Mucosa of descending colon (tissue), 3 donors: ENCODE measurements around the gene PFDN4. TPM values are rescaled to one million over a fixed set of nuclear protein-coding genes. Genes with fewer than 3 reads are reported as not detected.

Source experiments
- ATAC-seq: fragments of 200-7000 bp; cut with Tn5 transposase; one replicate; pipeline ENCODE4 v1.9.1; 2020; ENCODE audit warnings: mild to moderate bottlenecking, moderate library complexity
- DNase-seq, 3 donors: peaks; one replicate each; pipeline ENCODE4 v3.0.0-alpha.2; 2020
- H3K36me3 ChIP-seq: fragments of 200-600 bp; one replicate; pipeline ENCODE4 v1.8.0; 2021; ENCODE audit warnings: low read depth, mild to moderate bottlenecking
- H3K4me1 ChIP-seq: fragments of 200-600 bp; one replicate; pipeline ENCODE4 v1.8.0; 2021; ENCODE audit warnings: low read depth, mild to moderate bottlenecking
- H3K4me3 ChIP-seq: fragments of 200-600 bp; one replicate; pipeline ENCODE4 v1.8.0; 2021; ENCODE audit warnings: mild to moderate bottlenecking
- H3K9me3 ChIP-seq: fragments of 200-600 bp; one replicate; pipeline ENCODE4 v1.8.0; 2021; ENCODE audit warnings: mild to moderate bottlenecking
- intact Hi-C, 2 donors: fragments of 100-400 bp; cut with DNase I in 1 of 2; cut with micrococcal nuclease in 1 of 2; formaldehyde crosslinking; loops; one replicate each; pipeline versions ENCODE4 v1.11.0 to v1.11.1; 2022; cut with DNase I, micrococcal nuclease
- total RNA-seq, 3 donors: library from RNA; stranded (reverse); fragmentation: NEBNext Ultra II Directional in 2 of 3; extraction: Animal tissue kit (Norgen Biotek cat#: 25700) in 2 of 3; gene quantifications; one replicate each; pipeline versions ENCODE4 v1.2.1 to v1.2.4, GENCODE V29; 2021 to 2023
- TF ChIP-seq, protein P1 (sequence below): fragments of 200-600 bp; IDR thresholded peaks from one replicate; pipeline ENCODE4 v1.8.0; 2022; ENCODE audit warnings: antibody characterized with exemption, mild to moderate bottlenecking
- donor health status: DM: no; HTN: no; CAD: no; lungs with moderate emphysema.
- donor health status: DM: no; HTN: no; CAD: no.
- donor health status: DM: no; HTN: yes; CAD: no.

The PFDN4 gene
- total RNA-seq, 3 donors from 2014 or later, result 11.1 to 23.4 (median 22.0) TPM

DNA sequence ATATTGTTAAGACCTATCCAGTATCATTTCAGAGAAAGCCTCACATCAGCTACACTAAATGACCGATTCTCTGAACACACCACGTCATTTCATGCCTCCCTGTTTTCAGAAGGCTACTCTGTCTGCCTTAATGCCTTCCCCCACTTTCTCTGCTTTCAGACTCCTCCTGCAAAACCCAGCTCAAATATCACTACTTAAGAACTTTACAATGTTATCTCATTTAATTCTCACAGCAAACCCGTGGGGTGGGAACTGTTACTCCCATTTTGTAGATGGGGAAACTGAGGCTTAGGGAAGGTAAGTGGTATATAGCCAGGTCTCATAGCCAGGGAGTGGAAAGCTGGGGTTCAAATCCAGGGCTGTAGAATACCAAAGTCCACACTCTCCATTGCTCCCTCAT lies 36.9 kb upstream of the PFDN4 start:
- H3K36me3 ChIP-seq, result no peaks in the 10 kb centered on the region
- intact Hi-C loops, result no loop called here
- H3K9me3 ChIP-seq, result no peaks in the 10 kb centered on the region
- TF ChIP-seq, protein P1, sequence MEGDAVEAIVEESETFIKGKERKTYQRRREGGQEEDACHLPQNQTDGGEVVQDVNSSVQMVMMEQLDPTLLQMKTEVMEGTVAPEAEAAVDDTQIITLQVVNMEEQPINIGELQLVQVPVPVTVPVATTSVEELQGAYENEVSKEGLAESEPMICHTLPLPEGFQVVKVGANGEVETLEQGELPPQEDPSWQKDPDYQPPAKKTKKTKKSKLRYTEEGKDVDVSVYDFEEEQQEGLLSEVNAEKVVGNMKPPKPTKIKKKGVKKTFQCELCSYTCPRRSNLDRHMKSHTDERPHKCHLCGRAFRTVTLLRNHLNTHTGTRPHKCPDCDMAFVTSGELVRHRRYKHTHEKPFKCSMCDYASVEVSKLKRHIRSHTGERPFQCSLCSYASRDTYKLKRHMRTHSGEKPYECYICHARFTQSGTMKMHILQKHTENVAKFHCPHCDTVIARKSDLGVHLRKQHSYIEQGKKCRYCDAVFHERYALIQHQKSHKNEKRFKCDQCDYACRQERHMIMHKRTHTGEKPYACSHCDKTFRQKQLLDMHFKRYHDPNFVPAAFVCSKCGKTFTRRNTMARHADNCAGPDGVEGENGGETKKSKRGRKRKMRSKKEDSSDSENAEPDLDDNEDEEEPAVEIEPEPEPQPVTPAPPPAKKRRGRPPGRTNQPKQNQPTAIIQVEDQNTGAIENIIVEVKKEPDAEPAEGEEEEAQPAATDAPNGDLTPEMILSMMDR, result no peak
- no peak overlapping the region for H3K4me3 ChIP-seq
- H3K4me1 ChIP-seq, result peaks cover 13% of the 10 kb centered on the region
- DNase-seq (no peak), ATAC-seq (no peak)

DNA sequence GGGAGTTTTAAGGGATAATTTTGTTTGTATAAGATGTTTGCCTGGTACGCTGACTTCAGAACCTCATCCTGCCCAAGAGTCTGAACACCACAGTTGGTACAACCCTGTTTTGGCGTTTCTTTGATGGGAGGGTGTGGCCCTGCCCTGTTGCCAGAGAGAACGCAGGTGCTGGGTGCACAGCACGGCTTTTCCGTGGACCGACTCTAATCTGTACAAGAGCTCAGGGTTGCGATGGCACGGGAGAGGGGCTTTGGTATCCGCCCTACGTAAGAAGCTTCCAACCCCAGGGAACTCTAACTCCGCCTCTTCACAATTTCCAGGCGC lies 35.4 kb upstream of the PFDN4 start:
- no peak for DNase-seq
- Histone ChIP-seq H3K36me3 (no peaks in the 10 kb centered on the region), H3K4me3 (no peak overlapping the region), H3K9me3 (no peaks in the 10 kb centered on the region), H3K4me1 (peaks cover 13% of the 10 kb centered on the region)
- intact Hi-C loops, result no loop called here
- no peak for ATAC-seq
- TF ChIP-seq, protein P1, result no peak

DNA sequence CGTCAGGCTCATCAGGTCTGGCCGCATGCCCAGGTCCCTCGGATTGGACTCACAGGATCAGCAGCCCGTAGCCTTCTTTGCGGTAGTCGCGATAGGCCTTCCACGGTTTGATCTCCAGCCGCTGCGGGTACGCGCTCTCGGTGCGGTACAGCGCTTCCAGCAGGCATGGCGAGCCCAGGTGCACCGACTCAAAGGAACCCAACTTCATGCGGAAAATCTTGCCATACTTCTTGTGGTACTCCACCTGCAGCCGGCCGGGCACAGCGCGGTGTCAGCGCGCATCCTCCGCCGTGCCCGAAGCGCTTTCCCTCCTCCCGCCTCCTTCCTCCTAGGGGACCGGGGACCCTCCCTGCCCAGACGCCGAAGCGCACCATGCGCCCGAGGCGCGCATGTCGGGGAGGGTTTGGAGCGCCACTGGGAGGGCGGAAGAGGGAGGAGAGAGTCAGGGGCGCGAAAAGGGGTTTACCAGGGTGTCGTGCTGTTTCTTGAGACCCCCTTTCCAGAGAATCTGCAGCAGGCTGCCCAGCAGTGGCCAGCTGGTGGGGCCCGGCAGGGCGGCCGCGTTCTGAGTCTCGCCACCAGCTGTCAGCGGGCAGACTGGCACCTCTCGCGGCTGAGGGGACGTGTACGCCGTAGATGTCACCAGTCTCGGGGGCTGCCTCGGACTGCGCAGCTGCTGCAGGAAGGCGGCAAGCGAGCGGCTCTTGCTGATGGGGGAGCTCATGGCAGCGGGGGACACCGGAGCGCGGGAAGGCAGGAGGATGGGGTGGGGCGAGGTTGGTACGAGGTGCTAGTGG lies 34.8 kb upstream of the PFDN4 start:
- Histone ChIP-seq H3K4me3 (no peak overlapping the region), H3K36me3 (no peaks in the 10 kb centered on the region), H3K9me3 (no peaks in the 10 kb centered on the region), H3K4me1 (peaks cover 13% of the 10 kb centered on the region)
- TF ChIP-seq, protein P1, result no peak
- peak; percentile 24 for ATAC-seq
- intact Hi-C loops, result no loop called here
- peak in 2 of 3 donors; percentile 23 to 47 for DNase-seq

DNA sequence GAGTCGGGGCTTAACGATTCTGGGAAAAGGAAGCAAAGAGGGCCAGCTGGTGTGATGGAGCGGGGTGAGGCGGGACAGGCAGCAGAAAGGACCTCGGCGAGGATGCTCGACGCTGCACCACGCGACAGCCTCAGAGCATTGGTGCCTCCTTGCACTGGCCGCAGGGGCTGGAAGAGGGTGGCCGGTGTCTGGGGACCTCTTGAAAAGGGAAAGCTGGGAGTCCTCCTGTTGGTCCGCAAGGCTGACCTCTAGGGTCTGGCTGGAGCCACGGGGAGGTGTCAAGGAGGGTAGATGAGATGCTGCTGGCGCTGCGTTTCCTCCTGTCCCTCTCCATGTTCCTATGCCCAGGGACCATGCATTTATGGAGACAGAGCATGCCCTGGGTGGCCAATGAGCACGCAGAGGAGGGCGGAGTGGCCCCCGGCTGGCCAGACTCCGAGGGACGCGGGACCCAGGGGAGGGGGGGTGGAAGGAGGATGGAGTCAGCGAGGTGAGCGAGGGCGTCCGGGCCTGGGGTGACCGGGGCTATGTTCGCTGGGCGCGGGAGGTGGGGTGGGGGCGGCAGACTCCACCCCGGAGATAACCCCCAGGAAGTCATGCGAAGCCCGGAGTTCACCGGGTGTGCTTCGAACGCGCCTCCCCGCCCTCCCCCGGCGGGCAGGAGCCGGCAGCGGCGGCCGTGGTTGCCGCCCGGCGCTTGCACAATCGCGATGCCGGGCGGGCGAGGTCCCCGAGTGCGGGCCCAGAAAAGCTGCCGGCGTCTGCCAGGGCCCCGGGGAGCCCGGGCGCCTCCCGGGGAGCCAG lies 34.0 kb upstream of the PFDN4 start, which contains the start of gene CYP24A1:
CYP24A1 (minus strand) TSS at position 334 of the 804 bp plus-strand sequence. CDS start 407 bp downstream, outside the sequence.
- TF ChIP-seq, protein P1, result no peak
- DNase-seq, result peak in 1 of 3 donors; percentile 50
- Histone ChIP-seq H3K36me3 (no peaks in the 10 kb centered on the region), H3K9me3 (no peaks in the 10 kb centered on the region), H3K4me3 (no peak within 1 kb of the TSS), H3K4me1 (peaks cover 13% of the 10 kb centered on the region)
- ATAC-seq, result peak; percentile 72
- intact Hi-C loops, result no loop called here

DNA sequence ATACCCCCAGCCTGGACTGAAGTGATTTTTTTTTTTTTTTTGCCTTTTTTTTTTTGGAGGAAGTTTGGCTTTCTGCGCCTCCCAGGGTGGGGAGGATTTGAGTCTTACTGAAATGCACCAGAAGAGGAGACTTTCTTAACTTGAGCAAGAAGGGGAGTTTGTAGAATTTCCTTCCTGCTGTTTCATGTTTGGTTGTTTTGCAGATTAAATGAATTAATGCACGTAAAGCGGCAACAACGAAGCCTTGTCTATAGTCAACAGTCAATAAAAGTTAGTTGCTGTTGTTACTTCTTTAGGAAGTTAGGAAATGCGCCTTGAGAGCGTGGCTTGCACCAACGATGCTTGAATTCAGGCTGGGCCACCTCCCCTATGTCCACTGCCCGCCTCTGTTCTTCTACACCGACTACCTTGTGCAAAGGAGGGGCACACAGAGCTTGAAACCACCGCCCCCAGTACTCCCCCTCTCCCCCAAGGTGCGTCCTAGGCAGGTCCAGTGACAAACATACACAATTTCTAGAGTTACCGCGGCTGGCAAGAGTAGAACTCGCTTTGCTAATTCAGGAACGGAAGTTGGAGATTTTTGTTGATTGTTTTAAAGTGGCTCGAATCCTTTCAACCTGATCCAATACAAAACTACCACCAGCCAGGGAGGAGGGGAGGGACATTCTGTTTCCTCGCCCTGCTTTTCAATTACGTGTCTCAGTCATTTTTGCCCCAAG lies 33.3 kb upstream of the PFDN4 start:
- Histone ChIP-seq H3K9me3 (no peaks in the 10 kb centered on the region), H3K36me3 (no peaks in the 10 kb centered on the region), H3K4me1 (peaks cover 13% of the 10 kb centered on the region), H3K4me3 (no peak overlapping the region)
- TF ChIP-seq, protein P1, result no peak
- no peak for ATAC-seq
- no peak for DNase-seq
- intact Hi-C loops, result no loop called here
